Choroid plexus epithelial cell (primary cell): Measurements from ENCODE around the gene KIT.
"Not testable (repeated sequence)": the region's sequence is repeated elsewhere in the genome, so short reads cannot be mapped to it uniquely, and the experiment has no call there.

Experiments
- DNase-seq: peaks from one replicate; pipeline ENCODE4 v3.0.0-alpha.2; 2010; ENCODE audit warnings: low read depth
- H3K4me3 ChIP-seq: 2 replicates; pipeline ENCODE4 v1.5.1; 2011; ENCODE audit warnings: low read depth, mild to moderate bottlenecking, control low read depth, low read length, moderate library complexity
- TF ChIP-seq, protein P1 (sequence below): conservative IDR thresholded peaks from 2 replicates; pipeline ENCODE4 v1.5.1; 2011; ENCODE audit warnings: low read depth, mild to moderate bottlenecking, control low read depth, inconsistent platforms, low read length, moderate library complexity

The KIT gene

DNA sequence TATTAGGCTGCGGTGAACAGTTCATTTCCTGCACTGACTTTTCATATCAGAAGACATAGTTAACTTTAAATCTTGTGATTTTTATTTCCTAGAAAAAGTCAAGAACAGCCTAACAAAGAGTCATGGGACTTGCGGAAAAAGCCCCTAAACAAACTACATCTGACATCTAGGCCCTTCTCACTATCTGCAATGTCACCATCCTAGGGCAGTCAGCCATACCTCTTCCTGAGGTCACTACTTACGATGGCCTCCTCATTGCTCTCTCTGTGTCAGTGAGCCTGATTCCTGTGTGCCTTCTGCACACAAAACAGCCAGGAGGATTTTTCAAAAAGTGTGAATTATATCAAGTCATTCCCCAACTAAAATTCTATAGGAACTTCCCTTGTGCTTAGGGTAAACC lies 22.4 kb upstream of the KIT start:
- TF ChIP-seq, protein P1, sequence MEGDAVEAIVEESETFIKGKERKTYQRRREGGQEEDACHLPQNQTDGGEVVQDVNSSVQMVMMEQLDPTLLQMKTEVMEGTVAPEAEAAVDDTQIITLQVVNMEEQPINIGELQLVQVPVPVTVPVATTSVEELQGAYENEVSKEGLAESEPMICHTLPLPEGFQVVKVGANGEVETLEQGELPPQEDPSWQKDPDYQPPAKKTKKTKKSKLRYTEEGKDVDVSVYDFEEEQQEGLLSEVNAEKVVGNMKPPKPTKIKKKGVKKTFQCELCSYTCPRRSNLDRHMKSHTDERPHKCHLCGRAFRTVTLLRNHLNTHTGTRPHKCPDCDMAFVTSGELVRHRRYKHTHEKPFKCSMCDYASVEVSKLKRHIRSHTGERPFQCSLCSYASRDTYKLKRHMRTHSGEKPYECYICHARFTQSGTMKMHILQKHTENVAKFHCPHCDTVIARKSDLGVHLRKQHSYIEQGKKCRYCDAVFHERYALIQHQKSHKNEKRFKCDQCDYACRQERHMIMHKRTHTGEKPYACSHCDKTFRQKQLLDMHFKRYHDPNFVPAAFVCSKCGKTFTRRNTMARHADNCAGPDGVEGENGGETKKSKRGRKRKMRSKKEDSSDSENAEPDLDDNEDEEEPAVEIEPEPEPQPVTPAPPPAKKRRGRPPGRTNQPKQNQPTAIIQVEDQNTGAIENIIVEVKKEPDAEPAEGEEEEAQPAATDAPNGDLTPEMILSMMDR: no peak
- DNase-seq: no peak
- no peak overlapping the region for H3K4me3 ChIP-seq

GRCh38 chr4:54637325-54637724 lies 20.4 kb upstream of the KIT start:
- no peak overlapping the region for H3K4me3 ChIP-seq
- no peak for DNase-seq

GRCh38 chr4:54641101-54641500 lies 16.7 kb upstream of the KIT start:
- not testable (repeated sequence) for H3K4me3 ChIP-seq, DNase-seq

More at GRCh38 chr4:54637325-54637724, 20.4 kb upstream of the KIT start:
- TF ChIP-seq, protein P1: no peak

DNA sequence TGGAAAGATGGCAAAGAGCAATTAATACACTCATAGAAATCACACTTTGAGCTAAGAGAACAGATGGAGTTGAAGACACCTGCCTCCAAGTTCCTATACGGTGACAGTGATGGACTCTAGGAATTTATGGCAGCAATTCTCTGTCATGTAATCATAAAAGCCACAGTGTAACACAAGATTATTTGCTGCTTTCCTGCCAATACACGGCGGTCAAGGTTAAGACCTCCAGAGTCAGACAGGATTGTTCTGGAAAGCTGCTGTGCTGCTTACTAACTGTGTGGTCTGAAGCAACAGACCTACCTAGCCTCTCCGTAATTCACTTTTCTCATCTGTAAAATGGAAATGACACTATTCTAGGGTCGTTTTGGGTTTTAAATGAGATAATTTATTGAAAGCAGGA lies 14.6 kb upstream of the KIT start:
- H3K4me3 ChIP-seq: no peak overlapping the region
- no peak for DNase-seq
- TF ChIP-seq, protein P1: no peak

DNA sequence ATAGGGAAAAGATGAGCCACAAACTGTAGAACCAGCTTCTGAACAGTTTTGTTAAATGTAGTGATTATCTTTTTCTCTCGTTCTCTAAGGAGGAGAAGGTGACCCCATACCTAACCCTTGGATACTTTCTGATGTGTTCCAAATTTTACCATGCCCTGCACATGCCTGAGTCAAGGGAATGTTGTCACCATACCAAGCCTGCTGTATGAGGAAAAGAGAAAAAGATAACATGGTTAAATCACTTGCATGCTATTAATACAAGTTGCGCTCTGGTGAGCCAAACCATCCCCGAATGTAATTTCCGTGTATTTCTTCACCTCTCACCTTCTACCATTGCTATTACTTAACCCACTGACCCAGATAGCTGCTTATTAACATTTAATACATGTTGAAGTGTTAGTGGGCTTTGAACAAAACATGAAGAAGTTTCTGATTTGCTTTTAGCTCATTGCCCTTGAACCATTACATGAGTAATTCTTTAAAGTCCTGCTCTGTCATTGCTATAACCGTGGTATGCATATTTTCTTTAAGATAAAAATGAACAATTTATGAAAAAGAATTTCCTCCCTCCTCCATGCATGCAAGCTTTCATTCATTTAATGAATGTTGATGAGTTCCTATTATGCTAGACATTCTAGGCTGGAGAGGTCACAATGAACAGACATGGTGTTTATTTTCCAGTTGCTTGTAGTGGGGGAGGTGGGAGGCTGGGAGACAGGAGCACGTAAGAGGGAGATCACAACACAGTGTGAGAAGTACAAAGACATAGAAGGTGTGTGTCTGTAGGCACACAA lies 13.6 kb upstream of the KIT start:
- no peak for DNase-seq
- TF ChIP-seq, protein P1: no peak
- no peak overlapping the region for H3K4me3 ChIP-seq

DNA sequence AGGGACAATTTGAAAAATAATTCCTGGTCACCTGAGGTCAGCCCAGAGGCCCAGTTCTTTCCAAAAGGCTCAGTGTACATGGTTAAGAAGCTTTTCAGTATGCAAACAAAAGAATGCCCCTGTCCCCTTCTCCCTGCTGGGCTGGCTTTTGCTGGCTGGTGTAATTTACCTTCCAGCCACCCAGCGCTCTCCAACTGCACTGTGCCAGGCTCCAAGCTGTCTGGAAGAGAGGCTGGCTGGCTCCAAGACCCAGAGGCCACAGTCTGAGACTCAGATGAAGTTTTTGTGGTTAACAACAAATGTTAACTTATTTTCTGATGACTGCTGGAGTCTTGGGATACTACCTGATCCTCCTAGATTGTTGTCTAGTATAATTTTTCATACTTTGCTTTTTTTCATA lies 11.9 kb upstream of the KIT start:
- no peak for DNase-seq
- TF ChIP-seq, protein P1: no peak

GRCh38 chr4:54647070-54647469 lies 10.7 kb upstream of the KIT start:
- DNase-seq: no peak
- no peak overlapping the region for H3K4me3 ChIP-seq
- TF ChIP-seq, protein P1: no peak

More for the DNA sequence above, 11.9 kb upstream of the KIT start:
- H3K4me3 ChIP-seq: no peak overlapping the region
